CD14-positive monocyte (primary cell): ENCODE measurements around the gene PLET1. TPM values are rescaled to one million over a fixed set of nuclear protein-coding genes. Genes with fewer than 3 reads are reported as not detected.

Experiments
- DNase-seq, 3 donors: peaks; one replicate each; pipeline ENCODE4 v3.0.0-alpha.2; 2011 to 2022
- H2AFZ ChIP-seq: 2 replicates; pipeline ENCODE4 v1.6.0; 2012; ENCODE audit warnings: mild to moderate bottlenecking, low read depth, low read length, inconsistent platforms; ENCODE audit not compliant: insufficient read depth, poor library complexity, severe bottlenecking
- H3K27ac ChIP-seq, 2 donors: 1 replicate in 1 of 2; 2 replicates in 1 of 2; pipeline ENCODE4 v1.5.1; 2012 to 2013; ENCODE audit warnings: low read length in 2 of 2, control low read depth in 1 of 2, inconsistent platforms in 1 of 2, low read depth in 1 of 2, mild to moderate bottlenecking in 1 of 2
- H3K27me3 ChIP-seq, 2 donors: one replicate each; pipeline versions ENCODE4 v1.6.0 to v1.6.1; 2011 to 2013; ENCODE audit warnings: low read length in 2 of 2; ENCODE audit not compliant: control insufficient read depth in 2 of 2, insufficient read depth in 2 of 2
- H3K36me3 ChIP-seq, 2 donors: replicated peaks in 1 of 2; 1 replicate in 1 of 2; 2 replicates in 1 of 2; pipeline versions ENCODE4 v1.5.1 to v1.6.1; 2012 to 2013; ENCODE audit warnings: low read length in 2 of 2, control low read depth in 1 of 2, inconsistent platforms in 1 of 2, mild to moderate bottlenecking in 1 of 2; ENCODE audit not compliant: insufficient read depth in 2 of 2, control insufficient read depth in 1 of 2
- H3K4me1 ChIP-seq, 2 donors: 1 replicate in 1 of 2; 2 replicates in 1 of 2; pipeline versions ENCODE4 v1.5.1 to v1.6.1; 2012 to 2013; ENCODE audit warnings: low read length in 2 of 2, control low read depth in 1 of 2, inconsistent platforms in 1 of 2, mild to moderate bottlenecking in 1 of 2, moderate library complexity in 1 of 2; ENCODE audit not compliant: insufficient read depth in 2 of 2, control insufficient read depth in 1 of 2
- H3K4me2 ChIP-seq: replicated peaks from 2 replicates; pipeline ENCODE3; 2012; ENCODE audit warnings: low read length, moderate library complexity, mild to moderate bottlenecking; ENCODE audit not compliant: poor library complexity, severe bottlenecking; ENCODE audit errors: extremely low read depth
- H3K4me3 ChIP-seq, 3 experiments: fragments of 200-600 bp in 1 of 3; sonication (generic) in 1 of 3; replicated peaks in 1 of 3; 1 replicate in 2 of 3; 2 replicates in 1 of 3; pipeline ENCODE4 v1.5.1; 2011 to 2013; ENCODE audit warnings: low read length in 3 of 3, mild to moderate bottlenecking in 3 of 3, control low read depth in 2 of 3, low read depth in 2 of 3, inconsistent platforms in 1 of 3, moderate library complexity in 1 of 3
- H3K79me2 ChIP-seq: 2 replicates; pipeline ENCODE4 v1.6.0; 2012; ENCODE audit warnings: mild to moderate bottlenecking, control low read depth, inconsistent platforms, low read length, moderate library complexity; ENCODE audit not compliant: insufficient read depth
- H3K9ac ChIP-seq: 2 replicates; pipeline ENCODE4 v1.6.0; 2017; ENCODE audit warnings: low read length, mild to moderate bottlenecking; ENCODE audit not compliant: insufficient read depth, poor library complexity, severe bottlenecking
- H3K9me3 ChIP-seq, 2 donors: replicated peaks in 1 of 2; 1 replicate in 1 of 2; 2 replicates in 1 of 2; pipeline versions ENCODE4 v1.5.1 to v1.6.1; 2012 to 2013; ENCODE audit warnings: low read length in 2 of 2, control low read depth in 1 of 2; ENCODE audit not compliant: control insufficient read depth in 1 of 2, insufficient read depth in 1 of 2
- H4K20me1 ChIP-seq: 2 replicates; pipeline ENCODE4 v1.6.0; 2012; ENCODE audit warnings: mild to moderate bottlenecking, low read length, control low read depth, moderate library complexity; ENCODE audit not compliant: insufficient read depth
- H3K27ac Mint-ChIP-seq, 7 donors: one replicate each; pipeline ENCODE4 v1.8.0; 2020; ENCODE audit warnings: mild to moderate bottlenecking in 7 of 7, mixed read lengths in 7 of 7, moderate library complexity in 6 of 7, inconsistent platforms in 2 of 7
- H3K27me3 Mint-ChIP-seq, 3 donors: one replicate each; pipeline ENCODE4 v1.8.0; 2021 to 2022; ENCODE audit warnings: low read depth in 3 of 3, mild to moderate bottlenecking in 3 of 3, mixed read lengths in 3 of 3, moderate library complexity in 3 of 3, inconsistent platforms in 1 of 3
- H3K36me3 Mint-ChIP-seq, 2 donors: one replicate each; pipeline ENCODE4 v1.8.0; 2020; ENCODE audit warnings: mixed read lengths in 2 of 2, inconsistent platforms in 1 of 2, mild to moderate bottlenecking in 1 of 2
- H3K4me1 Mint-ChIP-seq: one replicate; pipeline ENCODE4 v1.8.0; 2020; ENCODE audit warnings: mild to moderate bottlenecking, mixed read lengths
- H3K4me3 Mint-ChIP-seq, 2 donors: one replicate each; pipeline ENCODE4 v1.8.0; 2020; ENCODE audit warnings: mild to moderate bottlenecking in 2 of 2, mixed read lengths in 2 of 2, moderate library complexity in 1 of 2
- H3K9me3 Mint-ChIP-seq, 7 donors: one replicate each; pipeline ENCODE4 v1.8.0; 2020 to 2022; ENCODE audit warnings: mixed read lengths in 7 of 7, mild to moderate bottlenecking in 6 of 7, moderate library complexity in 6 of 7, inconsistent platforms in 2 of 7
- WGBS: methylation state at CpG from one replicate; pipeline ENCODE4 v1.1.5; 2013; ENCODE audit warnings: missing lambda C conversion rate; ENCODE audit not compliant: insufficient coverage; 5-methylcytosine and 5-hydroxymethylcytosine counted together
- intact Hi-C, 2 donors: fragments of 100-400 bp; cut with micrococcal nuclease; formaldehyde crosslinking; loops; one replicate each; pipeline versions ENCODE4 v1.15.0 to v1.15.1; 2023
- polyA plus RNA-seq, 3 donors: library from polyadenylated mRNA; depleted of rRNA in 1 of 3; unstranded in 2 of 3; stranded (reverse) in 1 of 3; fragments of 300-500 nt in 2 of 3; fragments of >200 nt in 1 of 3; fragmentation: Illumina TruSeq in 2 of 3; gene quantifications; 1 replicate in 2 of 3; 2 replicates in 1 of 3; pipeline ENCODE4 v1.2.3, GENCODE V29; 2012 to 2021
- TF ChIP-seq, protein P1 (sequence below): fragments of 200-600 bp; IDR thresholded peaks from one replicate; pipeline ENCODE4 v1.8.0; 2022; ENCODE audit warnings: antibody characterized with exemption, mild to moderate bottlenecking

The PLET1 gene
- polyA plus RNA-seq, 3 donors: not detected

DNA sequence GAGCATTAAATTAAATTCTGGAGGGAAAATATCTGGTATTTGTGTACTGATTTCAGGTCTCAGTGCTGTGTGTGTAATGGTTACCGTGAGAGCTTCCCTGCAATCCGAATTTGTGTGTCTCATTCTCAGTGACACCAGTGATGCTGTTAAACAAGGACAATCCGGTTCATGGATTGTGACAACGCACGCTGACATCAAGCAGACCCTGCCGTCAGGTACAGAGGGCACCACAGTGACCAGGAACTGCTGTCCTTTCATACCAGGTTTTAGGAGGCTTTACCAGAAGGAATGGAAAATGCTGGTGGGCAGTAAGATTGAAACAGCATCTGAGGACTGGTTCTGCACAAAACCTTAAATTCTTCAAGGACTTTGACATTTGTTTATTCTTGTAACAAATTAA is 30.5 kb upstream of the PLET1 start:
- no peak for DNase-seq
- Mint-ChIP-seq H3K27me3 (peaks cover 2 to 4% (median 3%) of the 10 kb centered on the region in 3 donors), H3K36me3 (no peaks in the 10 kb centered on the region), H3K4me1 (peaks cover 33% of the 10 kb centered on the region), H3K4me3 (no peak overlapping the region), H3K9me3 (peaks cover 0 to 4% (median 2%) of the 10 kb centered on the region in 7 donors), H3K27ac (no peak overlapping the region)
- Histone ChIP-seq H3K27me3 (no peaks in the 10 kb centered on the region), H3K4me3 (no peak overlapping the region), H3K4me2 (no peak overlapping the region), H4K20me1 (no peaks in the 10 kb centered on the region), H3K27ac (no peak overlapping the region), H2AFZ (no peak overlapping the region), H3K9ac (no peak overlapping the region), H3K36me3 (no peaks in the 10 kb centered on the region), H3K4me1 (peaks cover 20 to 23% of the 10 kb centered on the region in 2 donors), H3K79me2 (no peaks in the 10 kb centered on the region), H3K9me3 (no peaks in the 10 kb centered on the region)
- TF ChIP-seq, protein P1, sequence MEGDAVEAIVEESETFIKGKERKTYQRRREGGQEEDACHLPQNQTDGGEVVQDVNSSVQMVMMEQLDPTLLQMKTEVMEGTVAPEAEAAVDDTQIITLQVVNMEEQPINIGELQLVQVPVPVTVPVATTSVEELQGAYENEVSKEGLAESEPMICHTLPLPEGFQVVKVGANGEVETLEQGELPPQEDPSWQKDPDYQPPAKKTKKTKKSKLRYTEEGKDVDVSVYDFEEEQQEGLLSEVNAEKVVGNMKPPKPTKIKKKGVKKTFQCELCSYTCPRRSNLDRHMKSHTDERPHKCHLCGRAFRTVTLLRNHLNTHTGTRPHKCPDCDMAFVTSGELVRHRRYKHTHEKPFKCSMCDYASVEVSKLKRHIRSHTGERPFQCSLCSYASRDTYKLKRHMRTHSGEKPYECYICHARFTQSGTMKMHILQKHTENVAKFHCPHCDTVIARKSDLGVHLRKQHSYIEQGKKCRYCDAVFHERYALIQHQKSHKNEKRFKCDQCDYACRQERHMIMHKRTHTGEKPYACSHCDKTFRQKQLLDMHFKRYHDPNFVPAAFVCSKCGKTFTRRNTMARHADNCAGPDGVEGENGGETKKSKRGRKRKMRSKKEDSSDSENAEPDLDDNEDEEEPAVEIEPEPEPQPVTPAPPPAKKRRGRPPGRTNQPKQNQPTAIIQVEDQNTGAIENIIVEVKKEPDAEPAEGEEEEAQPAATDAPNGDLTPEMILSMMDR: no peak
- 100% methylated on average over 6 of the region's 6 CpGs for WGBS
- intact Hi-C loops: loop anchor here in 1 of 2 donors (2.0 to 5.0 kb wide), 2 partner anchors 264 to 996 kb away; no protein-coding TSS in a partner anchor

DNA sequence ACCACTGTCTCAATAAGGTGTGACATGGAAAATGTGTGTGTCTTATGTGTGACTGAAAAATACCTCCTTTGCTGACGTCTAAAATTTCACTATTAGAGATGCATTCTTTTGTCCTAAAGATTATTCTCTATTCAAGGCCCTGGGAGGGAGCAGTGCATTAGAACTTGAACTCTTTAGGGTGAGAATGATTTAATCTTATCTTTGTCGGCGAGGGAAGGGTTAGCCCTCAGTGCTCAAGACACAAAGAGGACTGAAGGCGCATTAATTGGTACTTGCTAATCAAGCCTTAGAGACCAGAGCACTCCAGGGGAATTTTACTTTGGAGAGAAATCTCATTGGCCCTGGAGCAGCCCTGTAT is 29.8 kb upstream of the PLET1 start:
- H3K27ac ChIP-seq: no peak overlapping the region
- H3K27ac Mint-ChIP-seq: peak overlapping the region in 2 of 7 donors; percentile 36 to 64

More for the DNA sequence above, 29.8 kb upstream of the PLET1 start:
- Histone ChIP-seq H3K36me3 (no peaks in the 10 kb centered on the region), H3K9me3 (no peaks in the 10 kb centered on the region), H3K79me2 (no peaks in the 10 kb centered on the region), H3K27me3 (no peaks in the 10 kb centered on the region), H3K4me2 (peak overlapping the region; percentile 74), H4K20me1 (no peaks in the 10 kb centered on the region), H2AFZ (peak overlapping the region; percentile 89), H3K4me3 (peak overlapping the region; percentile 19 to 62 (median 20)), H3K4me1 (peaks cover 20 to 23% of the 10 kb centered on the region in 2 donors), H3K9ac (peak overlapping the region; percentile 19)
- Mint-ChIP-seq H3K9me3 (peaks cover 0 to 4% (median 2%) of the 10 kb centered on the region in 7 donors), H3K4me1 (peaks cover 38% of the 10 kb centered on the region), H3K4me3 (peak overlapping the region; percentile 43 to 78), H3K27me3 (peaks cover 2 to 4% (median 3%) of the 10 kb centered on the region in 3 donors), H3K36me3 (no peaks in the 10 kb centered on the region)
- no peak for DNase-seq
- WGBS: 32% methylated on average over 3 of the region's 4 CpGs
- TF ChIP-seq, protein P1: no peak
- intact Hi-C loops: loop anchor here in 1 of 2 donors (2.0 to 5.0 kb wide), 2 partner anchors 264 to 997 kb away; no protein-coding TSS in a partner anchor
